ENCODE results near the gene SYNPO. TPM values are rescaled to one million over a fixed set of nuclear protein-coding genes. Genes with fewer than 3 reads are reported as not detected.

The SYNPO gene
- total RNA-seq, 1 donor from 2014 or later: 40.2 TPM

DNA sequence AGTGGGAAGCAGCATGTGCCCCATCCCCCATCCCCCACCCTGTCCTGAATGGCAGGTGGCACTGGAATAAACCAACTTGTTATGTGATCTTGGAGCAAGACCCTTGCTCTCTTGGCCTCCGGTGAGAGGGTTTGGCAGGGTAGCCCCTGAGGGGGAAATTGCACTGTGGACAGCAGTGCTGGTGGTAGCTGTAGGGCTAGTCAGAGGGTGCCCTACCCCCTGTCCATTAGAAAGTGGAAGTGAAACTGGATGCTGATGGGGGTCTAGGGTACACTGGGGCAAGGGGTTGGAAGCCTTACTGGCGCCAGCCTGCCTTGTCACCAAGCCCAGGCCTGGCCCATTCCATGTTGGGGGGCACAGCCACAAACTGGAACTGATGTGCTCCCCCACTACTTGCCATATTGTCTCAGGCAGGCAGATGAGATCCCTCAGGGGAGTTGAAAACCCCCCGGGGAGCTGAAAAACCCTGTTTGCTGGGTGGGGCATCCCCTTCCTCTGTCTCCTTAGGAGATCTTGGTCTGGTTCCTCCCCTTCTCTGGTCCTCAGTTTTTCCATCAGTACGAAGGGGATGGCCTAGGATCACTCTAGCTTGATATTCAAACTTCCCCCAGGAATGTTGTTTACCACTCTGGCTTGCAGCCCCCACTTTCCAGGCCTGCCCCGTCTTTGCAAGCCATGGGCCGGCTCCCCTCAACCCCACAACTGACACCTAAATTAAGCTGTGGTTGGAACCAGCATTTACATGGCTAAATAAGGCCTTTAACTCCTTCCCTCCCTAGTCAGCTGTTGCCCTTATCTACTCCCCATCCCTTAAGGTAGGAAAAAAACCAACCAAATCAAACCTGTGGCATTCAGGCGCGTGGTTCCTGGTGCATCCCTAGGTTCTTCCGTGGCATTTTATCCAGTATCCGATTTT is 14.4 kb upstream of the SYNPO start:
- Histone ChIP-seq H3K27me3 (ENCODE audit: insufficient read depth, low read length) (no peaks in the 10 kb centered on the region), H2AFZ (ENCODE audit: low read depth, low read length) (no peak overlapping the region), H3K9me3 (ENCODE audit: insufficient read depth, low read depth, low read length) (no peaks in the 10 kb centered on the region), H3K4me3 (ENCODE audit: insufficient read depth, low read depth, low read length) (peak overlapping the region; percentile 33), H4K20me1 (ENCODE audit: insufficient read depth, low read length) (peaks cover 22% of the 10 kb centered on the region), H3K27ac (ENCODE audit: low read depth, low read length) (no peak overlapping the region), H3K79me2 (ENCODE audit: insufficient read depth, low read length) (peaks cover 49% of the 10 kb centered on the region), H3K4me2 (ENCODE audit: low read length) (peak overlapping the region; percentile 86), H3K9ac (ENCODE audit: low read length) (peak overlapping the region; percentile 80), H3K4me1 (ENCODE audit: insufficient read depth, low read length) (peaks cover 59% of the 10 kb centered on the region), H3K36me3 (ENCODE audit: insufficient read depth, low read length) (no peaks in the 10 kb centered on the region)
- Mint-ChIP-seq H3K4me1 (ENCODE audit: low read depth, unreplicated experiment) (peaks cover 48% of the 10 kb centered on the region), H3K36me3 (ENCODE audit: low read depth, unreplicated experiment) (peaks cover 6% of the 10 kb centered on the region), H3K27ac (ENCODE audit: unreplicated experiment) (no peak overlapping the region), H3K27me3 (ENCODE audit: low read depth, unreplicated experiment) (peaks cover 7% of the 10 kb centered on the region), H3K4me3 (ENCODE audit: unreplicated experiment) (peak overlapping the region; percentile 76), H3K9me3 (ENCODE audit: unreplicated experiment) (no peaks in the 10 kb centered on the region)
- FAIRE-seq (no peak), DNase-seq (ENCODE audit: low read depth) (no peak)
- TF ChIP-seq, protein P1, sequence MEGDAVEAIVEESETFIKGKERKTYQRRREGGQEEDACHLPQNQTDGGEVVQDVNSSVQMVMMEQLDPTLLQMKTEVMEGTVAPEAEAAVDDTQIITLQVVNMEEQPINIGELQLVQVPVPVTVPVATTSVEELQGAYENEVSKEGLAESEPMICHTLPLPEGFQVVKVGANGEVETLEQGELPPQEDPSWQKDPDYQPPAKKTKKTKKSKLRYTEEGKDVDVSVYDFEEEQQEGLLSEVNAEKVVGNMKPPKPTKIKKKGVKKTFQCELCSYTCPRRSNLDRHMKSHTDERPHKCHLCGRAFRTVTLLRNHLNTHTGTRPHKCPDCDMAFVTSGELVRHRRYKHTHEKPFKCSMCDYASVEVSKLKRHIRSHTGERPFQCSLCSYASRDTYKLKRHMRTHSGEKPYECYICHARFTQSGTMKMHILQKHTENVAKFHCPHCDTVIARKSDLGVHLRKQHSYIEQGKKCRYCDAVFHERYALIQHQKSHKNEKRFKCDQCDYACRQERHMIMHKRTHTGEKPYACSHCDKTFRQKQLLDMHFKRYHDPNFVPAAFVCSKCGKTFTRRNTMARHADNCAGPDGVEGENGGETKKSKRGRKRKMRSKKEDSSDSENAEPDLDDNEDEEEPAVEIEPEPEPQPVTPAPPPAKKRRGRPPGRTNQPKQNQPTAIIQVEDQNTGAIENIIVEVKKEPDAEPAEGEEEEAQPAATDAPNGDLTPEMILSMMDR (IDR thresholded peaks at IDR 0.05; ENCODE audit: insufficient read depth, low read depth, low read length): no peak
- TF ChIP-seq EZH2 (IDR thresholded peaks at IDR 0.05; ENCODE audit: insufficient read depth, low read length): no peak

DNA sequence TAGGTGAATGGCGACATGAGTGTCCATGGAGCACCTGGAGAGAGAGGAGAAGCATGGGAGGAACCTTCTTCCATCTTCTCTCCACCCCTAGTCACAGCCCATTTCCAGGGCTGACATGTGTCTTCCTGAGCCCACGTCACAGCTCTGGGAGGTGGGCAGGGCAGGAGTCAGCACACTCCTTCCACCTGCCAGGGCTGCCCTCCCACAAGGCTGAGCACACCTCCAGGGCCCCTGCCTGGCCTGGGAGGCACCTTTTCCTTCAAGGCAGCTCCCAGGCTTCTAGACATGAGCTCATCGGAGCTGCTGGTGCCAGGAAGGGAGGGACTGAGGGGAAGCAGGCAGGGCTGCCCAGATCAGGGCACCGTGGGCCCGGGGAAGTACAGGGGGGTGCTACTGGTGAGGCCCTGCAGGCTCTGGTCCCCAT is 13.6 kb upstream of the SYNPO start:
- H3K4me1 ChIP-seq (ENCODE audit: insufficient read depth, low read length): peaks cover 55% of the 10 kb centered on the region
- H3K4me3 Mint-ChIP-seq (ENCODE audit: unreplicated experiment): peak overlapping the region; percentile 20

More for the DNA sequence above, 13.6 kb upstream of the SYNPO start:
- peaks cover 7% of the 10 kb centered on the region for H3K27me3 Mint-ChIP-seq (ENCODE audit: low read depth, unreplicated experiment)
- no peak for TF ChIP-seq EZH2 (IDR thresholded peaks at IDR 0.05; ENCODE audit: insufficient read depth, low read length)
- TF ChIP-seq, protein P1 (IDR thresholded peaks at IDR 0.05; ENCODE audit: insufficient read depth, low read depth, low read length): no peak
- H3K4me3 ChIP-seq (ENCODE audit: insufficient read depth, low read depth, low read length): no peak overlapping the region
- H3K27ac Mint-ChIP-seq (ENCODE audit: unreplicated experiment): no peak overlapping the region
- DNase-seq (ENCODE audit: low read depth) (peak; percentile 56), FAIRE-seq (no peak)
- no peaks in the 10 kb centered on the region for H3K27me3 ChIP-seq (ENCODE audit: insufficient read depth, low read length)
- H2AFZ ChIP-seq (ENCODE audit: low read depth, low read length): no peak overlapping the region
- H3K36me3 ChIP-seq (ENCODE audit: insufficient read depth, low read length): no peaks in the 10 kb centered on the region
- no peaks in the 10 kb centered on the region for H3K9me3 ChIP-seq (ENCODE audit: insufficient read depth, low read depth, low read length)
- peak overlapping the region; percentile 80 for H3K9ac ChIP-seq (ENCODE audit: low read length)
- H3K36me3 Mint-ChIP-seq (ENCODE audit: low read depth, unreplicated experiment): peaks cover 6% of the 10 kb centered on the region
- no peaks in the 10 kb centered on the region for H3K9me3 Mint-ChIP-seq (ENCODE audit: unreplicated experiment)
- peaks cover 50% of the 10 kb centered on the region for H3K4me1 Mint-ChIP-seq (ENCODE audit: low read depth, unreplicated experiment)
- peaks cover 25% of the 10 kb centered on the region for H4K20me1 ChIP-seq (ENCODE audit: insufficient read depth, low read length)
- H3K27ac ChIP-seq (ENCODE audit: low read depth, low read length): peak overlapping the region; percentile 7
- peak overlapping the region; percentile 86 for H3K4me2 ChIP-seq (ENCODE audit: low read length)
- peaks cover 50% of the 10 kb centered on the region for H3K79me2 ChIP-seq (ENCODE audit: insufficient read depth, low read length)

Data from astrocyte (in vitro differentiated cells and primary cell).